HepG2 (cell line): ENCODE data around the gene SFXN5. TPM values are rescaled to one million over a fixed set of nuclear protein-coding genes. Genes with fewer than 3 reads are reported as not detected.

ENCODE experiments used
- ADNP ChIP-seq: sonication (generic); formaldehyde crosslinking; IDR thresholded peaks from 2 replicates; pipeline ENCODE4 v1.4.0; 2020; ENCODE audit warnings: missing genetic modification reagents
- FOXJ3 ChIP-seq: sonication (generic); formaldehyde crosslinking; IDR thresholded peaks from 2 replicates; pipeline ENCODE4 v1.4.0; 2020; ENCODE audit warnings: missing genetic modification reagents, mild to moderate bottlenecking, borderline replicate concordance
- IRF2 ChIP-seq: IDR thresholded peaks from 2 replicates; pipeline ENCODE4 v1.6.1; 2018; ENCODE audit warnings: missing genetic modification reagents, missing compliant biosample characterization
- ISL2 ChIP-seq: sonication (generic); formaldehyde crosslinking; IDR thresholded peaks from 2 replicates; pipeline ENCODE4 v1.5.0; 2020; ENCODE audit warnings: missing genetic modification reagents
- KDM1A ChIP-seq: IDR thresholded peaks from 2 replicates; pipeline ENCODE4 v1.6.1; 2016; ENCODE audit warnings: missing compliant biosample characterization
- KDM6A ChIP-seq: IDR thresholded peaks from 2 replicates; pipeline ENCODE4 v1.6.1; 2016; ENCODE audit warnings: low read depth
- MAZ ChIP-seq, 2 experiments: sonication (generic) in 1 of 2; formaldehyde crosslinking in 1 of 2; IDR thresholded peaks; 2 replicates each; pipeline versions ENCODE4 v1.5.0 to v1.6.1; 2012 to 2020; ENCODE audit warnings: low read depth in 2 of 2, mild to moderate bottlenecking in 2 of 2, borderline replicate concordance in 1 of 2, improper control_type of control experiment in 1 of 2, low read length in 1 of 2, missing genetic modification reagents in 1 of 2, moderate library complexity in 1 of 2
- MXI1 ChIP-seq: IDR thresholded peaks from 3 replicates; pipeline ENCODE4 v1.6.1; 2012; ENCODE audit warnings: low read depth, low read length, inconsistent platforms, borderline replicate concordance
- NR2F2 ChIP-seq: IDR thresholded peaks from 2 replicates; pipeline ENCODE4 v1.6.1; 2012; ENCODE audit warnings: low read depth, inconsistent platforms, borderline replicate concordance
- PHF5A ChIP-seq: IDR thresholded peaks from one replicate; pipeline ENCODE4 v1.6.1; 2018; ENCODE audit warnings: low read depth, missing genetic modification reagents; ENCODE audit not compliant: unreplicated experiment
- POGZ ChIP-seq: sonication (generic); formaldehyde crosslinking; IDR thresholded peaks from 2 replicates; pipeline ENCODE4 v1.4.0; 2020; ENCODE audit warnings: mild to moderate bottlenecking, missing genetic modification reagents
- ZNF260 ChIP-seq: sonication (generic); formaldehyde crosslinking; IDR thresholded peaks from 2 replicates; pipeline ENCODE4 v1.4.0; 2020; ENCODE audit warnings: missing genetic modification reagents, low read depth, mild to moderate bottlenecking, borderline replicate concordance
- ZNF30 ChIP-seq: sonication (generic); formaldehyde crosslinking; IDR thresholded peaks from 2 replicates; pipeline ENCODE4 v1.5.0; 2020; ENCODE audit warnings: mild to moderate bottlenecking, missing genetic modification reagents
- ZNF317 ChIP-seq: sonication (generic); formaldehyde crosslinking; IDR thresholded peaks from 2 replicates; pipeline ENCODE4 v1.5.0; 2020; ENCODE audit warnings: mild to moderate bottlenecking, missing genetic modification reagents
- ZNF644 ChIP-seq: IDR thresholded peaks from 2 replicates; pipeline ENCODE4 v1.6.1; 2016; ENCODE audit warnings: low read depth
- ZNF724P ChIP-seq: sonication (generic); formaldehyde crosslinking; IDR thresholded peaks from 2 replicates; pipeline ENCODE4 v1.8.0; 2022; ENCODE audit warnings: missing genetic modification reagents, borderline replicate concordance
- ZNF782 ChIP-seq: sonication (generic); formaldehyde crosslinking; IDR thresholded peaks from 2 replicates; pipeline ENCODE4 v1.4.0; 2020; ENCODE audit warnings: missing genetic modification reagents, mild to moderate bottlenecking, borderline replicate concordance
- ZNF883 ChIP-seq: sonication (generic); formaldehyde crosslinking; IDR thresholded peaks from 2 replicates; pipeline ENCODE4 v1.5.1; 2020; ENCODE audit warnings: mild to moderate bottlenecking, missing genetic modification reagents; ENCODE audit errors: not compliant biosample characterization
- polyA plus RNA-seq, 8 experiments: library from polyadenylated mRNA; depleted of rRNA in 3 of 8; stranded (reverse) in 7 of 8; unstranded in 1 of 8; fragments of >200 nt; fragmentation: Illumina TruSeq in 4 of 8; extraction: Trizol in 4 of 8; gene quantifications; 2 replicates each; pipeline versions ENCODE4 v1.2.1 to v1.2.3, GENCODE V29; 2011 to 2016; ENCODE audit warnings: low read depth in 4 of 8, missing spikeins in 1 of 8, mixed read lengths in 1 of 8; ENCODE audit not compliant: insufficient read depth in 1 of 8
- total RNA-seq, 5 experiments: library from RNA; depleted of rRNA; stranded (reverse); fragments of >200 nt; fragmentation: Illumina TruSeq; extraction: Trizol; gene quantifications; 2 replicates each; pipeline ENCODE4 v1.2.3, GENCODE V29; 2016; ENCODE audit warnings: low read depth in 1 of 5
- TF ChIP-seq, protein P1 (sequence below): sonication (generic); formaldehyde crosslinking; IDR thresholded peaks from 2 replicates; pipeline ENCODE4 v1.4.0; 2020; ENCODE audit warnings: mild to moderate bottlenecking, missing genetic modification reagents
- TF ChIP-seq, protein P2 (sequence below): sonication (generic); formaldehyde crosslinking; IDR thresholded peaks from 2 replicates; pipeline ENCODE4 v1.5.0; 2020; ENCODE audit warnings: mild to moderate bottlenecking, missing genetic modification reagents
- TF ChIP-seq, protein P3 (sequence below), 2 experiments: sonication (generic) in 1 of 2; formaldehyde crosslinking in 1 of 2; IDR thresholded peaks; 2 replicates each; pipeline versions ENCODE4 v1.6.1 to v1.9.0; 2014 to 2022; ENCODE audit warnings: antibody characterized with exemption in 1 of 2, borderline replicate concordance in 1 of 2, inconsistent platforms in 1 of 2, low read depth in 1 of 2, missing genetic modification reagents in 1 of 2

Gene SFXN5
- total and polyA plus RNA-seq, 2 of the 13 experiments (the other 11 are each of a cell fraction or from before 2014, with no cell fraction given), result 34.9 to 37.4 TPM

DNA sequence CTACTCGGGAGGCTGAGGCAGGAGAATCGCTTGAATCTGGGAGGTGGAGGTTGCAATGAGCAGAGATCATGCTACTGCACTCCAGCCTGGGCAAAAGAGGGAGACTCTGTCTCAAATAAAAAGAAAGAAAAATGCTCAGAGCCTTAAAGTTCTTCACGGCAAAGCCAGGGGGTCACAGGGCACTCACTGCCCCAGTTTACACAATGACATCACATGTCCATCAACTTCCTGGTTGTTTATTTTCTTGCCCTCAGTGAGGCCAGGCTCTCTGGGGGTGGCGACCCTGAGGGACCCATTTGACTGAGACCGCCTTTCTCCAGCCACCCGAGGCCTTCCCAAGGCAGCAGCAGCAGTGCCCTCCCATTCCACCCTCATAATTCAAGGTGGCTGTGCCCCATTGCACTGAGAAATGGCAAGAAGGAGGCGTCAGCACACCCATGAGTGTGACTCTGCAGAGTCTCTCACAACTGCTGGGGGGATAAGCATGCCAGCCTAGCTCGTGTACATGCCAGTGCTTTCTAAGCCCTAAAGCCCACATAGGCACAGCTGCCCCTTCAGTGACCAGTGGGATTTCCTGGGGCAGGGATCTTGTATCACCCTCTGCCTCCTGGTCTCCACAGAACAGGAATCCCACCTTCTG lies 50.0 kb downstream of the SFXN5 start (continued):
- TF ChIP-seq ZNF317 (CRISPR knock-in tag) (0 out of 2 replicates have a peak, but pooled peaks have one; percentile 1), ZNF30 (CRISPR knock-in tag) (no peak), ZNF883 (CRISPR knock-in tag) (peak; percentile 41), MAZ (IDR thresholded peaks at IDR 0.05; ENCODE audit: borderline replicate concordance, low read depth, low read length) (no peak), MAZ (CRISPR knock-in tag; IDR thresholded peaks at IDR 0.05; ENCODE audit: low read depth) (no peak), MXI1 (peak; percentile 30; the same call in 1 of the 3 replicates), ADNP (no peak), ZNF644 (CRISPR knock-in tag) (0 out of 2 replicates have a peak, but pooled peaks have one; percentile 26), NR2F2 (peak; percentile 71), ZNF782 (CRISPR knock-in tag) (no peak), KDM1A (CRISPR knock-in tag) (no peak), FOXJ3 (peak; percentile 25; the same call in 1 of the 2 replicates), ZNF260 (CRISPR knock-in tag) (no peak), PHF5A (CRISPR knock-in tag) (peak; percentile 12), ZNF724P (0 out of 2 replicates have a peak, but pooled peaks have one; percentile 44), IRF2 (CRISPR knock-in tag) (no peak), POGZ (CRISPR knock-in tag) (peak; percentile 44; the same call in 1 of the 2 replicates), ISL2 (peak; percentile 68), KDM6A (CRISPR knock-in tag) (peak; percentile 55; the same call in 1 of the 2 replicates)
- TF ChIP-seq, protein P1, sequence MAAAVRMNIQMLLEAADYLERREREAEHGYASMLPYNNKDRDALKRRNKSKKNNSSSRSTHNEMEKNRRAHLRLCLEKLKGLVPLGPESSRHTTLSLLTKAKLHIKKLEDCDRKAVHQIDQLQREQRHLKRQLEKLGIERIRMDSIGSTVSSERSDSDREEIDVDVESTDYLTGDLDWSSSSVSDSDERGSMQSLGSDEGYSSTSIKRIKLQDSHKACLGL (CRISPR knock-in tag), result no peak
- TF ChIP-seq, protein P2, sequence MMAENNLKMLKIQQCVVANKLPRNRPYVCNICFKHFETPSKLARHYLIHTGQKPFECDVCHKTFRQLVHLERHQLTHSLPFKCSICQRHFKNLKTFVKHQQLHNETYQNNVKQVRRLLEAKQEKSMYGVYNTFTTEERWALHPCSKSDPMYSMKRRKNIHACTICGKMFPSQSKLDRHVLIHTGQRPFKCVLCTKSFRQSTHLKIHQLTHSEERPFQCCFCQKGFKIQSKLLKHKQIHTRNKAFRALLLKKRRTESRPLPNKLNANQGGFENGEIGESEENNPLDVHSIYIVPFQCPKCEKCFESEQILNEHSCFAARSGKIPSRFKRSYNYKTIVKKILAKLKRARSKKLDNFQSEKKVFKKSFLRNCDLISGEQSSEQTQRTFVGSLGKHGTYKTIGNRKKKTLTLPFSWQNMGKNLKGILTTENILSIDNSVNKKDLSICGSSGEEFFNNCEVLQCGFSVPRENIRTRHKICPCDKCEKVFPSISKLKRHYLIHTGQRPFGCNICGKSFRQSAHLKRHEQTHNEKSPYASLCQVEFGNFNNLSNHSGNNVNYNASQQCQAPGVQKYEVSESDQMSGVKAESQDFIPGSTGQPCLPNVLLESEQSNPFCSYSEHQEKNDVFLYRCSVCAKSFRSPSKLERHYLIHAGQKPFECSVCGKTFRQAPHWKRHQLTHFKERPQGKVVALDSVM (CRISPR knock-in tag), result peak; percentile 84; the same call in 1 of the 2 replicates
- TF ChIP-seq, protein P3, sequence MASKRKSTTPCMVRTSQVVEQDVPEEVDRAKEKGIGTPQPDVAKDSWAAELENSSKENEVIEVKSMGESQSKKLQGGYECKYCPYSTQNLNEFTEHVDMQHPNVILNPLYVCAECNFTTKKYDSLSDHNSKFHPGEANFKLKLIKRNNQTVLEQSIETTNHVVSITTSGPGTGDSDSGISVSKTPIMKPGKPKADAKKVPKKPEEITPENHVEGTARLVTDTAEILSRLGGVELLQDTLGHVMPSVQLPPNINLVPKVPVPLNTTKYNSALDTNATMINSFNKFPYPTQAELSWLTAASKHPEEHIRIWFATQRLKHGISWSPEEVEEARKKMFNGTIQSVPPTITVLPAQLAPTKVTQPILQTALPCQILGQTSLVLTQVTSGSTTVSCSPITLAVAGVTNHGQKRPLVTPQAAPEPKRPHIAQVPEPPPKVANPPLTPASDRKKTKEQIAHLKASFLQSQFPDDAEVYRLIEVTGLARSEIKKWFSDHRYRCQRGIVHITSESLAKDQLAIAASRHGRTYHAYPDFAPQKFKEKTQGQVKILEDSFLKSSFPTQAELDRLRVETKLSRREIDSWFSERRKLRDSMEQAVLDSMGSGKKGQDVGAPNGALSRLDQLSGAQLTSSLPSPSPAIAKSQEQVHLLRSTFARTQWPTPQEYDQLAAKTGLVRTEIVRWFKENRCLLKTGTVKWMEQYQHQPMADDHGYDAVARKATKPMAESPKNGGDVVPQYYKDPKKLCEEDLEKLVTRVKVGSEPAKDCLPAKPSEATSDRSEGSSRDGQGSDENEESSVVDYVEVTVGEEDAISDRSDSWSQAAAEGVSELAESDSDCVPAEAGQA (IDR thresholded peaks at IDR 0.05; ENCODE audit: low read depth), result no peak
- TF ChIP-seq, protein P3 (CRISPR knock-in tag; IDR thresholded peaks at IDR 0.05; ENCODE audit: borderline replicate concordance), result no peak
